ENCODE measurements around the gene POMGNT2. TPM values are rescaled to one million over a fixed set of nuclear protein-coding genes. Genes with fewer than 3 reads are reported as not detected.

Gene POMGNT2
- total and polyA plus RNA-seq, 4 donors, result 5.8 to 6.6 (median 6.5) TPM

DNA sequence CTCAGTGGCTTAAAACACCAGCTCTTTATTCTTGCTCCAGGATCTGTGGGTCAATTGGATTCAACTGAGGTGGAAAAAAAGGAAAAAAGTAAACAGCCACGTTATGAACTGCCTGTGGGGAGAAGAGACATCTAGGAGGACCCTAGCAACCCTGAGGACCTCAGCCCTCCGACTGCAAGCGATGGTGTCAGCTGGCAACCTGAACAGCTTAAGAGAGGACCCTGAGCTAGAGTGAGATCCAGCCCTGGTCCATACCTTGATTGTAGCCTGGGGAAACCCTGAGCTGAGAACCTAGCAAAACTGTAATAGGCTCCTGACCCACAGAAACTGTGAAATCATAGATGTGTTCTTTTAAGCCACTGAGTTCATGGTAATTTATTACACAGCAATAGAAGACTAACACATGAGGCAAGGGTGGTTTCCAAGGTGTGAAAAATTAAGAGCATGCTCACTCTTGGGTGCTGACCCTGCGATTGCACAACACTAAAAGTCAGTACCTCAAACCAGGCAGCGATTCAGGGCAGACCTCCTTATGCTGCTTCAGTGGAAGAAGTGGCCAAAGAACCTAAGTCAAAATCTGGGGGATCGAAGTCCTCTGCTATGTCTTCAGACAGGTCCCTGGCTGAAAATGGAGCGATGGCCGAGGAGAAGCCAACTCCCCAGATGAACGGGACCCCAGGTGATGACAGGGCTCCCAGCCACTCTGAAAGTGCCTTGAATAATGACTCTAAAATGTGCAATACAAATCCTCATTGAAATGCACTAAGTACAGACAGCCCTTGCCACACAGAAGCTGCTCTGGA lies 69.1 kb downstream of the POMGNT2 start:
- 91% methylated on average over 9 of the region's 9 CpGs for WGBS
- Histone ChIP-seq H3K9me3 (ENCODE audit: control insufficient read depth in 4 of 4, low read length in 3 of 4) (no peaks in the 10 kb centered on the region), H3K36me3 (ENCODE audit: control insufficient read depth in 4 of 4, insufficient read depth in 3 of 4, low read depth in 1 of 4, low read length in 3 of 4) (peaks cover 0 to 17% (median 0%) of the 10 kb centered on the region in 4 donors), H3K9ac (ENCODE audit: low read depth in 1 of 2, low read length in 2 of 2) (no peak overlapping the region), H3K27ac (ENCODE audit: low read depth in 1 of 2, low read length in 2 of 2) (no peak overlapping the region), H3K4me3 (ENCODE audit: low read depth in 1 of 3, low read length in 3 of 3) (no peak overlapping the region), H3K27me3 (ENCODE audit: control insufficient read depth in 4 of 4, insufficient read depth in 4 of 4, low read length in 3 of 4) (no peaks in the 10 kb centered on the region), H3K4me1 (ENCODE audit: control insufficient read depth in 4 of 4, insufficient read depth in 4 of 4, low read length in 3 of 4) (no peaks in the 10 kb centered on the region)
- TF ChIP-seq, protein P1, sequence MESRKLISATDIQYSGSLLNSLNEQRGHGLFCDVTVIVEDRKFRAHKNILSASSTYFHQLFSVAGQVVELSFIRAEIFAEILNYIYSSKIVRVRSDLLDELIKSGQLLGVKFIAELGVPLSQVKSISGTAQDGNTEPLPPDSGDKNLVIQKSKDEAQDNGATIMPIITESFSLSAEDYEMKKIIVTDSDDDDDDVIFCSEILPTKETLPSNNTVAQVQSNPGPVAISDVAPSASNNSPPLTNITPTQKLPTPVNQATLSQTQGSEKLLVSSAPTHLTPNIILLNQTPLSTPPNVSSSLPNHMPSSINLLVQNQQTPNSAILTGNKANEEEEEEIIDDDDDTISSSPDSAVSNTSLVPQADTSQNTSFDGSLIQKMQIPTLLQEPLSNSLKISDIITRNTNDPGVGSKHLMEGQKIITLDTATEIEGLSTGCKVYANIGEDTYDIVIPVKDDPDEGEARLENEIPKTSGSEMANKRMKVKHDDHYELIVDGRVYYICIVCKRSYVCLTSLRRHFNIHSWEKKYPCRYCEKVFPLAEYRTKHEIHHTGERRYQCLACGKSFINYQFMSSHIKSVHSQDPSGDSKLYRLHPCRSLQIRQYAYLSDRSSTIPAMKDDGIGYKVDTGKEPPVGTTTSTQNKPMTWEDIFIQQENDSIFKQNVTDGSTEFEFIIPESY (IDR thresholded peaks at IDR 0.05), result no peak
- TF ChIP-seq YY1 (IDR thresholded peaks at IDR 0.05) (no peak), FOXA1 (IDR thresholded peaks at IDR 0.05) (no peak), SP1 (IDR thresholded peaks at IDR 0.05) (no peak), TAF1 (conservative IDR thresholded peaks at IDR 0.05) (no peak), HNF4G (IDR thresholded peaks at IDR 0.05) (no peak), RXRA (IDR thresholded peaks at IDR 0.05) (no peak), EGR1 (IDR thresholded peaks at IDR 0.05; ENCODE audit: low read depth in 2 of 2) (no peak)
- TF ChIP-seq, protein P2, sequence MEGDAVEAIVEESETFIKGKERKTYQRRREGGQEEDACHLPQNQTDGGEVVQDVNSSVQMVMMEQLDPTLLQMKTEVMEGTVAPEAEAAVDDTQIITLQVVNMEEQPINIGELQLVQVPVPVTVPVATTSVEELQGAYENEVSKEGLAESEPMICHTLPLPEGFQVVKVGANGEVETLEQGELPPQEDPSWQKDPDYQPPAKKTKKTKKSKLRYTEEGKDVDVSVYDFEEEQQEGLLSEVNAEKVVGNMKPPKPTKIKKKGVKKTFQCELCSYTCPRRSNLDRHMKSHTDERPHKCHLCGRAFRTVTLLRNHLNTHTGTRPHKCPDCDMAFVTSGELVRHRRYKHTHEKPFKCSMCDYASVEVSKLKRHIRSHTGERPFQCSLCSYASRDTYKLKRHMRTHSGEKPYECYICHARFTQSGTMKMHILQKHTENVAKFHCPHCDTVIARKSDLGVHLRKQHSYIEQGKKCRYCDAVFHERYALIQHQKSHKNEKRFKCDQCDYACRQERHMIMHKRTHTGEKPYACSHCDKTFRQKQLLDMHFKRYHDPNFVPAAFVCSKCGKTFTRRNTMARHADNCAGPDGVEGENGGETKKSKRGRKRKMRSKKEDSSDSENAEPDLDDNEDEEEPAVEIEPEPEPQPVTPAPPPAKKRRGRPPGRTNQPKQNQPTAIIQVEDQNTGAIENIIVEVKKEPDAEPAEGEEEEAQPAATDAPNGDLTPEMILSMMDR (IDR thresholded peaks at IDR 0.05; ENCODE audit: low read depth, low read length, missing input control), result no peak
- TF ChIP-seq, protein P3, sequence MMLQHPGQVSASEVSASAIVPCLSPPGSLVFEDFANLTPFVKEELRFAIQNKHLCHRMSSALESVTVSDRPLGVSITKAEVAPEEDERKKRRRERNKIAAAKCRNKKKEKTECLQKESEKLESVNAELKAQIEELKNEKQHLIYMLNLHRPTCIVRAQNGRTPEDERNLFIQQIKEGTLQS (IDR thresholded peaks at IDR 0.05), result no peak
- peak; percentile 14 for DNase-seq (ENCODE audit: low spot score)

DNA sequence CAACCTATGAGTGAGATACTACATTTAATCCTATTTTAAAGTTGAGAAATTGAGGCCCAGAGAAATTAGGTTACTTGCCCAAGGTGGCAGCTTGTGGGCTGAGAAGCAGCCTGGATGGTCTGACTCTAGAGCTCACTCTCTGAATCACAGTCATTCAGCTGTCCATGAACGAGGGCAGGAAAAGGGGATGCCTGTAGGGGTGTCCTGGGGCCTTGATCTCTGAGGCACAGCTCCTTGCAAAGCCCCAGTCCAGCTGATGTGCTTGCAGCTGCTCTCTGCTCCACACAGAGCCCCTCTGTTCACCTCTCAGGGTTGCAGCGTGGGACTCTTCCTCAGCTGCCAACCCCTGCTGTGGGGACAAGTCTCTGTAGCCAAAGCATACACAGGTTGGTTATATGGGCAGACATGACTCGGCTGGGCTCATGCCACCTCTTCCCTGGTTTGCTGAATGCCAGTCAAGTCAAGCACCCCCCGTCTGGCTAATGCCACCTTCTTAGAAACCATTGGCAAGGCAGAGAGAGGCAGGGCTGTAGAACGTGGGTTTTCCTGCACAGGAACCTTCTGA lies 70.0 kb downstream of the POMGNT2 start:
- Histone ChIP-seq H3K27ac (ENCODE audit: low read depth in 1 of 2, low read length in 2 of 2) (no peak overlapping the region), H3K9me3 (ENCODE audit: control insufficient read depth in 4 of 4, low read length in 3 of 4) (no peaks in the 10 kb centered on the region), H3K36me3 (ENCODE audit: control insufficient read depth in 4 of 4, insufficient read depth in 3 of 4, low read depth in 1 of 4, low read length in 3 of 4) (peaks cover 0 to 17% (median 0%) of the 10 kb centered on the region in 4 donors), H3K9ac (ENCODE audit: low read depth in 1 of 2, low read length in 2 of 2) (no peak overlapping the region), H3K4me3 (ENCODE audit: low read depth in 1 of 3, low read length in 3 of 3) (no peak overlapping the region), H3K27me3 (ENCODE audit: control insufficient read depth in 4 of 4, insufficient read depth in 4 of 4, low read length in 3 of 4) (no peaks in the 10 kb centered on the region), H3K4me1 (ENCODE audit: control insufficient read depth in 4 of 4, insufficient read depth in 4 of 4, low read length in 3 of 4) (peaks cover 0 to 4% (median 0%) of the 10 kb centered on the region in 4 donors)
- 91% methylated on average over 5 of the region's 5 CpGs for WGBS
- DNase-seq (ENCODE audit: low spot score), result peak; percentile 21
- no peak for TF ChIP-seq EGR1 (IDR thresholded peaks at IDR 0.05; ENCODE audit: low read depth in 2 of 2)
- TF ChIP-seq TAF1 (conservative IDR thresholded peaks at IDR 0.05), result no peak
- TF ChIP-seq SP1 (IDR thresholded peaks at IDR 0.05), result no peak
- no peak for TF ChIP-seq YY1 (IDR thresholded peaks at IDR 0.05)
- TF ChIP-seq GABPA (IDR thresholded peaks at IDR 0.05 in 1 of 2, conservative IDR thresholded peaks at IDR 0.05 in 1 of 2), result no peak
- TF ChIP-seq, protein P2 (IDR thresholded peaks at IDR 0.05; ENCODE audit: low read depth, low read length, missing input control), result no peak
- no peak for TF ChIP-seq FOXA1 (IDR thresholded peaks at IDR 0.05)
- no peak for TF ChIP-seq RAD21 (IDR thresholded peaks at IDR 0.05)
- TF ChIP-seq, protein P1 (IDR thresholded peaks at IDR 0.05), result no peak
- no peak for TF ChIP-seq NR2F2 (IDR thresholded peaks at IDR 0.05)
- TF ChIP-seq, protein P3 (IDR thresholded peaks at IDR 0.05), result no peak
- TF ChIP-seq, protein P4, sequence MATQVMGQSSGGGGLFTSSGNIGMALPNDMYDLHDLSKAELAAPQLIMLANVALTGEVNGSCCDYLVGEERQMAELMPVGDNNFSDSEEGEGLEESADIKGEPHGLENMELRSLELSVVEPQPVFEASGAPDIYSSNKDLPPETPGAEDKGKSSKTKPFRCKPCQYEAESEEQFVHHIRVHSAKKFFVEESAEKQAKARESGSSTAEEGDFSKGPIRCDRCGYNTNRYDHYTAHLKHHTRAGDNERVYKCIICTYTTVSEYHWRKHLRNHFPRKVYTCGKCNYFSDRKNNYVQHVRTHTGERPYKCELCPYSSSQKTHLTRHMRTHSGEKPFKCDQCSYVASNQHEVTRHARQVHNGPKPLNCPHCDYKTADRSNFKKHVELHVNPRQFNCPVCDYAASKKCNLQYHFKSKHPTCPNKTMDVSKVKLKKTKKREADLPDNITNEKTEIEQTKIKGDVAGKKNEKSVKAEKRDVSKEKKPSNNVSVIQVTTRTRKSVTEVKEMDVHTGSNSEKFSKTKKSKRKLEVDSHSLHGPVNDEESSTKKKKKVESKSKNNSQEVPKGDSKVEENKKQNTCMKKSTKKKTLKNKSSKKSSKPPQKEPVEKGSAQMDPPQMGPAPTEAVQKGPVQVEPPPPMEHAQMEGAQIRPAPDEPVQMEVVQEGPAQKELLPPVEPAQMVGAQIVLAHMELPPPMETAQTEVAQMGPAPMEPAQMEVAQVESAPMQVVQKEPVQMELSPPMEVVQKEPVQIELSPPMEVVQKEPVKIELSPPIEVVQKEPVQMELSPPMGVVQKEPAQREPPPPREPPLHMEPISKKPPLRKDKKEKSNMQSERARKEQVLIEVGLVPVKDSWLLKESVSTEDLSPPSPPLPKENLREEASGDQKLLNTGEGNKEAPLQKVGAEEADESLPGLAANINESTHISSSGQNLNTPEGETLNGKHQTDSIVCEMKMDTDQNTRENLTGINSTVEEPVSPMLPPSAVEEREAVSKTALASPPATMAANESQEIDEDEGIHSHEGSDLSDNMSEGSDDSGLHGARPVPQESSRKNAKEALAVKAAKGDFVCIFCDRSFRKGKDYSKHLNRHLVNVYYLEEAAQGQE (IDR thresholded peaks at IDR 0.05), result no peak
- TF ChIP-seq HNF4G (IDR thresholded peaks at IDR 0.05), result no peak
- TF ChIP-seq FOXA2 (IDR thresholded peaks at IDR 0.05), result no peak
- TF ChIP-seq RXRA (IDR thresholded peaks at IDR 0.05), result no peak
- TF ChIP-seq HNF4A (conservative IDR thresholded peaks at IDR 0.05), result no peak

Data from liver (tissue), 9 donors.